A549 (cell line): Measurements from ENCODE around the gene RORB.

ENCODE experiments used
- CTCF ChIP-seq: fragments of >200 bp; sonication (Bioruptor Twin); formaldehyde crosslinking; IDR thresholded peaks from 3 replicates; pipeline ENCODE4 v1.5.1; 2016
- ELK1 ChIP-seq: fragments of 150-350 bp; IDR thresholded peaks from 2 replicates; pipeline ENCODE4 v1.6.1; 2014; ENCODE audit warnings: low read depth, mild to moderate bottlenecking, low read length
- ESRRA ChIP-seq: fragments of 150-350 bp; IDR thresholded peaks from 2 replicates; pipeline ENCODE4 v1.6.1; 2014; ENCODE audit warnings: mild to moderate bottlenecking, low read length, borderline replicate concordance
- FOSL2 ChIP-seq, 2 experiments: fragments of 450-650 bp in 1 of 2; fragments of >200 bp in 1 of 2; sonication (Bioruptor Twin) in 1 of 2; formaldehyde crosslinking; IDR thresholded peaks; 2 replicates each; pipeline versions ENCODE4 v1.5.0 to v1.6.1; 2016 to 2020; ENCODE audit warnings: mild to moderate bottlenecking in 1 of 2, moderate library complexity in 1 of 2
- HEYL ChIP-seq: fragments of 250-450 bp; sonication (Bioruptor Pico); IDR thresholded peaks from 2 replicates; pipeline ENCODE4 v1.8.0; 2021; ENCODE audit warnings: mild to moderate bottlenecking, moderate library complexity
- NPAS2 ChIP-seq: fragments of 250-450 bp; sonication (Bioruptor Pico); IDR thresholded peaks from 2 replicates; pipeline ENCODE4 v1.8.0; 2022; ENCODE audit warnings: mild to moderate bottlenecking, moderate library complexity, borderline replicate concordance
- PBX3 ChIP-seq: IDR thresholded peaks from 2 replicates; pipeline ENCODE4 v1.6.1; 2012
- PHF8 ChIP-seq: fragments of 200-600 bp; sonication (generic); IDR thresholded peaks from 2 replicates; pipeline ENCODE4 v1.6.1; 2016; ENCODE audit warnings: low read depth, mild to moderate bottlenecking, antibody characterized with exemption, moderate library complexity, borderline replicate concordance
- POLR2A ChIP-seq: IDR thresholded peaks from 2 replicates; pipeline ENCODE4 v1.6.1; 2012; ENCODE audit warnings: mild to moderate bottlenecking, low read length
- REST ChIP-seq: fragments of 200-600 bp; sonication (generic); IDR thresholded peaks from 2 replicates; pipeline ENCODE4 v1.6.1; 2016; ENCODE audit warnings: antibody characterized with exemption, mild to moderate bottlenecking, moderate library complexity
- SMC3 ChIP-seq: fragments of >200 bp; sonication (Bioruptor Twin); formaldehyde crosslinking; IDR thresholded peaks from 3 replicates; pipeline ENCODE4 v1.6.1; 2018; ENCODE audit warnings: inconsistent platforms

- TF ChIP-seq REST = no peak
- no peak for TF ChIP-seq CTCF
- TF ChIP-seq PHF8 = no peak
- TF ChIP-seq FOSL2 (IDR thresholded peaks at IDR 0.05) = no peak
- no peak for TF ChIP-seq FOSL2 (CRISPR knock-in tag; IDR thresholded peaks at IDR 0.05)
- no peak for TF ChIP-seq PBX3
- TF ChIP-seq HEYL (CRISPR knock-in tag) = no peak
- no peak for TF ChIP-seq SMC3
- no peak for TF ChIP-seq POLR2A
- no peak for TF ChIP-seq NPAS2
- TF ChIP-seq ESRRA = no peak
- TF ChIP-seq ELK1 = no peak
These were observed 238.6 kb downstream of the RORB start for GRCh38 chr9:74735761-74736160.
